Raji (cell line): ENCODE data around the gene SPHKAP.

ENCODE experiments used
- POLR2A ChIP-seq: IDR thresholded peaks from 2 replicates; pipeline ENCODE4 v1.6.1; 2011; ENCODE audit warnings: low read depth, low read length, control low read depth; ENCODE audit not compliant: insufficient read depth

Gene SPHKAP

DNA sequence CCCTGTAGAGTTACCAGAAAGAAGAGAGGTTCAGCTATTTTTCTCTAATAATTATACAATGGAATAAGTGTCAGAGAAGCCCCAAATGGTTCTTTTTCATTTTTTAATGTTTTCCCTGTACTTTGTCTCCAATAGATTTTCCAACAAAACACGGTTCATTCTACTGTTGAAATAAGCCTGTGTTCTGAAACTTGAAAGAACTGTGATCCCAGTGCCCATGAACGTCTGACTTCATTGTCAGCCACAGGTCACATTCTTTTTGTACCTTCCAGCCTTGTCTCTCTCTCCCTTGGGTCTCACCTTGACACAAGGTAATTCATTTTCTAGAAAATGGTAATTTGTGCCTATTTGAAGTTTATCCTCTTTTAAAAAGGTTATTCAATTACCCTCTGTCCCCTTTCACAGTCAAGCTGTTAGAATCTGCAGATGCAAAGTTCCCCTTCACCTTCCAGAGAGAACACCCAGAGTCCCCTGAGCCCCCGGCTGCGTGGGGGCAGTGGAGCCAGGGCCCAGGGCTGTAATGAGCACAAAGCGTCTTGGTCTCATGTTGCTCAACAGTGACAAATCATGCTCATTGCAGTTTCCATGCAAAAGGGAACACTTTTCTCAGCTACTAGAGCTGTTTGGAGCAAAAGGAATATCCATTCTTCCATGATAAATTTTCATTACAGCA, 115.2 kb downstream of the SPHKAP start:
- TF ChIP-seq POLR2A: no peak

DNA sequence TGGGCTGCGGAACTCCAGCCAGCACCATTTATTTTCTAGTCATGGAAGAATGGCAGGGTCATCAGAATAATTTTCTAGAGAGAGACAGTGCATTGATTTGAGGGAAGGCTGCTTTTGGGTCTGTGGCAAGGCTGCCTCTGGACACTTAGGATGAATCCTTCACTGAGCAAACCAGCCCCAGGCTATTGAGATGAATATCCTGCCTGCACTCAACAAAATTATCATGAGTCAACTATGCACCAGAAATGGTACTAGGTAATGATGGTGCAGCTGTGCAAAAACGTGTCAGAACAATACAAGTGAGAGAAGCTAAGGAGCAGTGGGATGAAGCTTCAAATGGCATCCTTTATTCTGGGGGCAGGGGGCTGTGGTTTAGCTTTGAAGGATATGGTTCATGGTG, 115.8 kb downstream of the SPHKAP start:
- TF ChIP-seq POLR2A: no peak

DNA sequence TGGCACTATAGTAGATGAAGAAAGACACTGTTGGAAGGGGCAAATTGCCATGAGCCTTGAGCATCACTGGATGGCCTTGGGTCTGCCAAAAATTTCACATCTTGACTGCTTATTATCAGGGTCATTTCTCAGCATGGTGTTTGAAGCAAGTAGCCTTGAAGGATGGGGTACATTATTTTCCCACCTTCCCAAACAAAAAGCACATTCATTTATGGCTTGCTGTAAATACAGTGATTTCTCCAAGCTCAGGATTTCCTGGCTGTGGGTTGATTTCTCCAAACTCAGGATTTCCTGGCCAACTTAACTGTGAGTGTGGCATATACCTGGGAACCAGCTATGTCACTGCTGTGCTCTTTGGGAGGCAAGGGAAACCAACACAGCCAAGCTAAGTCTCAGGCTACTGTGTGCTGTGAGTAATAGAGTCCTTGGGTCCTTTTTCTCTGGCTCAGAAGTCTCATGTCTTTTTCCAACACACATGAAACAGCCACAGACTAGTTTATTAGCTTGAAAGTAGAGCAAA, 116.6 kb downstream of the SPHKAP start:
- TF ChIP-seq POLR2A: no peak

DNA sequence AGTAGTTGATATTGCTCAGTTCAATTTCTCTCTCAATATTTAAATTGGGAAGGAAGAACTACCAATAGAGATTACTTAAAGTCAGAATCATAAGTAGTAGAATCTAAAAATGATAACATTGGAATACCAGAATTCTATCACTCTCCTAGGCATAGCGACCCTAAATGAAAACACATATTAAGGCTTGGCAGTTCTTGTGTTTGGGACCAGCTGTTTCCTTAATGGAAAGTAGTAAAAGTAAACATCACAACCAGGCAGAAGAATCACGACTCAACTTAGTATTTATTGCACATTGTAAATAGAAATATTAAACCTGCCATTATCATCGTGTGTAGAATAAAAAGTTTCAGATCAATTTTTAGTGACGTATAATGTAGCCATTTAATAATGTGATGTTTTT, 117.5 kb downstream of the SPHKAP start:
- TF ChIP-seq POLR2A: no peak

DNA sequence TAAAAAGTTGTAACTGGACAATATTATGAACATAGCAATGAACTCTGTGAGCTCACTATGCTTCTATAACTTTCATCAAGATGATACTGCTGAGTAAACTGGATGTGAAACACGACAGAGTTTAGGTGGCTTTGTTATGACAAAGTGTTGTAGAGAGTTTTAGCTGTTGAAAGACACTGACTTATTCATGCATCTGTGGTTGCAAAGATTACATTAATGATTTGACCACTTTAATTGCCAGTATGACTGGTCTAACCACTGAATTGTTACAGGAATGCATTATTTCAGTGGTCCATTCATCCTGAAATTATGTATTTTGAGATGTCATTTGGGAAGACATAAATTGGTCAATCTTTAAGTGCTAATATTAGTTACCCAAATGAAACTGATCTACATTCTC, 117.9 kb downstream of the SPHKAP start:
- no peak for TF ChIP-seq POLR2A

DNA sequence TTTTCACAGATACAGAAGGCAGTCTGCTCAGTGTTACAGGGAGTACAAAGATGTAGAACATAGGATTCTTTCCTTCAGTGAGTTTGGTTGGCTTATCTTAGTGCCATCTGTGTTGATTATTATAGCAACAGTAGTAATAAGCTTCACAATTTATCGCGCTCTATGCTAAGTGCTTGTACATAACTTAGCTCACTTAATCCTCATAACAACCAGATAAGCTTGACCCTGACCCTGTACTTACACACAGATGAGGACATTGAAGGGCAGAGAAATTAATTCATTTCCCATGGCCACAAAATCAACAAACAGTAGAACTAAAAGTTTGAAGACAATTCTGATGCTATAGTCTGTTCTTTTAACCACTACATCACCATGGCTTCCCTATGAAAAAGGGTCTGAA, 121.8 kb downstream of the SPHKAP start:
- TF ChIP-seq POLR2A: no peak

DNA sequence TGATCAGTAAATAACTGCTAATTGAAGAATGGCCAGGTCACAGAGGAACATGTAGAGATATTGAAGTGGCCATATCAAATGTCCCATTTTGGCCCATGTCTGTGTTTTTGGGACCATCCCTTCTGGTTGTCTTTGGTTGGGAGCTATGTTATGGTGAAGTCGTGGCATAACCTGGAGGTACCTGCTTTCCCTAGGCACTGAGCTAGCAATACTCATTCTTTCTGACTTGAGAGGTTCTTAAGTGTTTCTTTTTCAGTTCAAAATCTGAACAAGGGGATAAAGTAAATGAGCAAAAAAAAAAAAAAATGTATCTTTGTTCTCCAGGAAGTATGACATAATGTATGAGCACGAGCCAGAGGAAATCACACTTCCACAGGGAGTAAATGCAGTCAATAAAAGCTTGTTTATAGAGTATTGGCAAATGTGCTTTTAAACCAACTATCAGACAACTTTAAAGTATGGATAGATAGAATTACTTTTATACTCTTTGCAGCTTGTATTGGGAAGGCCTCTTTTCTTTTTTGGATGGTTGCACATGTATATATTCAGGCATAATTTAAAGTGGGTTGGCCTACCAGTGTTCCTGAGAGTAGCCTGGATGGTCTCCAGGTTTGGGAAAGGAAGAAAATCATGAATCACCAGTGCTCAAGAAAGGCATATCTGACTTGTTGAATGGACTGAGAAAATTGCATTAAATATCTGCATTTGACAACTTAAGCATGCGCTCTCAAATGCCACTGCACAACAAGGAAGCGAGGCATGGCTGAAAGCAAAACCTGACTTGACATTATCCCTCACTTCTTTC, 125.0 kb downstream of the SPHKAP start:
- TF ChIP-seq POLR2A: no peak

DNA sequence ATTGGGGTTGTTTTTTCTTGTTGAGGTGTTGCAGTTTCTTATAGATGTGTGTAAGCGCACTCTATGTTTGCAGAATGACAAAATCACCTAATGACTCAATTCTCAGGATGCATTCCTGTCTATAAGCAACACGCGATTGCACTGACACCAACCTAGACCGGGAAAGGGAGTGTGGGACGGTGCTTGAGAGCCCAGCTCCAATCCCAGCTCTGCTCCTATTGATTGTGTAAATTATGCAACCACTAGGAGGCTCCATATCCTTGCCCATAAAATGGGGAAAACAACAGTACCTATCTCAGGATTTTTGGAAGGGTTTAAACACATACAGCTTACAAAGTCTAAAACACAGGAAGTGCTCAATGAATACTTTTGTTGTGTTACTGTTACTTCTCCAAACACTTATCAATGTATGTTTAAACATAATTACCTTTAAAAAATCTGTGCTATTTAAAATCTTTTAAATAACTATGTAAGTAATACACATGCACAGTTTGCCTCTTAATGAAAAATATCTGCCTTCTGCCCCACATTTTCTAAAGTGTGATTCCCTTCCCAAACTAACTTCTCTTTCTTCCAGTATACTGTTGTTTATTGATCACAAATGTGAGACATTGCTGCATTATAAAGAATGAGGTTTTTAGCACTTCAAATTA, 132.5 kb downstream of the SPHKAP start:
- TF ChIP-seq POLR2A: no peak

DNA sequence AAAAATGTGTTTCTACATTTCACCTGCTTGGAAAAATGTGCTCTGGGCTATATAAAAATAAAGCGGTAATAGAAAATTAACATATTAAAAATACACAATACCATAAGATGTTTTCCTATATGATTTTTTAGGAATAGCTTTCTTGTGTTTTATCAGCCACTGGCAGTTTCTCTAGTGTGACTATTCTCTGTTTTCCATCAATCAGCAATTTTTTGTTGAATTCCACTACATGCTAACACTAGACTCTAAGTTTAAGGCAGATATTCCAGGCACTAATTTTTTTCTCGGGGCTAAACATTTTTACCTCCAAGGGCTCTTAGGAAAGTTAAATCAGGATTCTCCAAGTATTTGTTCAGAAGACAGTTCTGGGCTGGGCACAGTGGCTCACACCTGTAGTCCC, 140.5 kb downstream of the SPHKAP start:
- no peak for TF ChIP-seq POLR2A

DNA sequence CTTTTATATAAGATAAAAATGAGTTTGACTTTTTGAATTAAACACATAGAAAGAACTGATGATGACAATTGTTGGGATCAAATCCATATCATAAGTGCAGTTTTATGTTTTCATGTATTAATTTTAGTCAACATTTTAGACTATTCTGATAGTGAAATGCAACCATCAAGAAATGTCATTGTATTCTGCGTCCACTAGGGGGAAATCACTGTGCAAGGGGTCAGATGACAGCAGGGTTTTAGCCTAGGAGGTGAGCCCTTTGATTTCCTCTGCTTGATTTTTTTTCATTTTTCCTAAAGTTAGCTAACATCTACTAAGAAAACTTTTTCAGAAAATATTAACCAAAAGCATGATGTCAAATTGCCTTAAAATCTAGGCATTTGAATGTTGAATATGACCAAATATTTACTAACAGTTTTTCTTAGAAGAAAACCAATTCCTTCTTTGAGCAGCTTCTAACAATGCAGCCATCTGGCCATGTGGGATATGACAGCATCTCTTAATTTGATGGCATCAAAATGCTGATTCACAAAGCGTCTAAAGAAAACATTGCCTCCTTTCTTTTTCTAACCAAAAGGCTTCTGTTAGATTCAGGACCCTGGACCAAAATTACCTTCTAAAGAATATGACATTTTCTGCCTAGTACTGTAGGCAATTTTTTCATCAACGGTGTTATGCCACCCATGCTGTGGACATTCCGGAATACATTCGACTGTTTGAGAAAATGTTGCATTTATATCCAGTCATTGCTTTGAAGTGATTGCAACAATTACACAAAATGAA, 141.5 kb downstream of the SPHKAP start:
- TF ChIP-seq POLR2A: no peak

DNA sequence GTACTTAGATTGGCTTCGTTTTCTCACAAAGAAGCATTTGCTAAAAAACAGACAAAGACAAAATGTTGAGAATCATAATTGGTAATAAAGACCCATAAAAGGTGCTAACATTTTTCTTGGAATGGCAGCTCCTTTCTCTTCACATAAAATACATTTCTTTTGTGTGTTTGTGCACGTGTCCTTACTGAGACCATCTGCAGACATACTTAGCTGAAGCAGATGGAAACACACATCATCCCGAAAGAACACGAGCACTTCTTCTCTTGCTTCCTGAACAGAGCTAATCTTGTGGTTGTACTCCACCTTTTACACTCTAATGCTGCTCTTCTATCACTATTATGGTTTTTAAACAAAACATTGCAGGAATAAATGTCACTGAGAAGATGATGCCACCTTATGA, 142.5 kb downstream of the SPHKAP start:
- TF ChIP-seq POLR2A: no peak

DNA sequence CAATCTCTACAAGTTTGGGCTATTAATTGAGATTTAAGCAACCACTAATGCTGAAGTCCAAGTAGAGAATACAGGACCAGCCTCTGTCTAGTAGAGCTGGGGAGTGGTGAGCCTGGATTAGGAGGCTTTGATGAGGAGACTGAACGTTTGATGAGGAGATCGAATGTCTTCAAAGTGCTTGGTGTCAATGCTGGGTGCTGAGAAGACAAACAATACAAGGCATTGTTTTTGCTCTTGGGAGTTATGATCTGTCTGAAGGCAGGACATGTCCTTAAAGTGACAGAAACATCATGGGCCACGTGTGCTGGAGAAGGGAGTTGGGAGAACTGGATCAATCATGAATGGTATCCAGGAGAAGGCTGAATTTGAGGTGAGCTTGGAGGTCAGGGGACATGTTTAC, 143.6 kb downstream of the SPHKAP start:
- no peak for TF ChIP-seq POLR2A

DNA sequence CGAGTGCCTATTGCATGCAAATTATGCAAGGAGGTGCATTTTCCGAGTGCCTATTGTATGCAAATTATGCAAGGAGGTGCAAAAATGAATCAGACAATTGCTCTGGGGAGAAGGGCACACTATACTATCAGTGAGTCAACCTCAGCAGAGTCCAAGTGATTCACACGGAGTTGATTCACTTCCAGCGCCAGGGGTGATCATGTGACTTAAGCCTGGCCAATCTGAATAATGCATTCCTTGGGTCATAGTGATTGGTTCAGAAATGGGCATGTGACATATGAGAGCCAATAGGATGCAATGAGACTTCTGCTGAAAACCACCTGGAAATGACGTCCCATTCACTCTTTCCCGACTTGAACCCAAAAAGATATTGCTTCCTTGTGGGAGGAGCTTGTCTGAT, 157.9 kb downstream of the SPHKAP start:
- TF ChIP-seq POLR2A: no peak

DNA sequence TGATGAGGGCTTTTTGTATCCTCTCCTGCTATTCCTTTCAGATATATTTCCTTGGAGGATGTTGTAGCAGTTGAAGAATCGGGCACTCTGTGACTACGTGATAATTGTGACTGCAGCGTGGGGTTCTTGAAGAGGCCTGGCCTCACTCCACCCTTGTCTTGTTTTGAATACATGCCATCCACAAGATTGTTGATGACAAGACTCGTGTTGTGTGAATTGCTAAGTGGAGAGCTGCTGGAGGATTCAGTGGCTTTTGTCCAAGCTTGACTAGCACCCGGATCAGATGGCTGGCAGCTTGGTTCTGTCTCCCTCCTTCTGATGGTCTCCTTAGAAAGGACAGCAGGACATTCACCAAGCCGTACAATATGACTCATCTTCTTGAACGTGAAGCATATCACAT, 163.2 kb downstream of the SPHKAP start:
- no peak for TF ChIP-seq POLR2A

DNA sequence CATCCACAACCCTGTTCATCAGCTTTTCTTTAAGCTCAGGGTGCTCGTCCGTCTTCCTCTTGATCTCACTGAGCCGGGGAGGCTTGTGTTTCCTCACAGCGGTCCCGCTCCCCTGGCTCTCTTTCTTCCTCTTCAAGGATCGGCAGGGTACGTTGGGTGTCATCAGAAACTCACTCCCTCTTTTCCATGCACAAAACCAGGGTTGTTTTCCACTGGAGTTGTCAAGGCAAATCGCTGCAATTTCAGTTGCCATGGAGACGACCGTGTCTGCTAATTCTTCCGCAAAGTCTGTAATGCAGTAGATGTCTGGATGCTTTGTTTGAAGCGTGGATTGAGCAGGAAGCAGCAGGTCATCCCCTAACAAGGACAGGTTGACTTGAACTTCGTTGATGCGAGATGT, 163.7 kb downstream of the SPHKAP start:
- no peak for TF ChIP-seq POLR2A
